Stomach smooth muscle (tissue), 2 donors: ENCODE results near the gene MED13L.

Source experiments
- H3K27ac ChIP-seq: one replicate; pipeline ENCODE4 v1.7.0; 2013; ENCODE audit warnings: mild to moderate bottlenecking, low read length, inconsistent platforms
- H3K27me3 ChIP-seq, 2 donors: one replicate each; pipeline ENCODE4 v1.7.0; 2013; ENCODE audit warnings: low read length in 2 of 2; ENCODE audit not compliant: insufficient read depth in 2 of 2, control insufficient read depth in 1 of 2
- H3K36me3 ChIP-seq, 2 donors: one replicate each; pipeline ENCODE4 v1.7.0; 2013; ENCODE audit warnings: low read length in 2 of 2; ENCODE audit not compliant: control insufficient read depth in 2 of 2, insufficient read depth in 2 of 2
- H3K4me1 ChIP-seq: one replicate; pipeline ENCODE4 v1.7.0; 2013; ENCODE audit warnings: low read length; ENCODE audit not compliant: control insufficient read depth, insufficient read depth
- H3K4me3 ChIP-seq, 2 donors: one replicate each; pipeline ENCODE4 v1.7.0; 2013; ENCODE audit warnings: low read length in 2 of 2
- H3K9ac ChIP-seq, 2 donors: one replicate each; pipeline ENCODE4 v1.7.0; 2013; ENCODE audit warnings: low read length in 2 of 2, mild to moderate bottlenecking in 1 of 2
- H3K9me3 ChIP-seq, 2 donors: one replicate each; pipeline ENCODE4 v1.7.0; 2013; ENCODE audit warnings: low read length in 2 of 2; ENCODE audit not compliant: control insufficient read depth in 2 of 2
- donor health status: healthy.
- donor health status: Pancreatic carcinoma.

MED13L gene

GRCh38 chr12:116092162-116092561 lies 185.3 kb downstream of the MED13L start:
- Histone ChIP-seq H3K36me3 (no peaks in the 10 kb centered on the region), H3K9me3 (no peaks in the 10 kb centered on the region), H3K27me3 (no peaks in the 10 kb centered on the region), H3K4me1 (no peaks in the 10 kb centered on the region), H3K9ac (no peak overlapping the region), H3K4me3 (no peak overlapping the region), H3K27ac (no peak overlapping the region)

- Histone ChIP-seq H3K9ac (no peak overlapping the region), H3K27ac (no peak overlapping the region), H3K36me3 (no peaks in the 10 kb centered on the region), H3K4me3 (no peak overlapping the region), H3K27me3 (no peaks in the 10 kb centered on the region), H3K4me1 (no peaks in the 10 kb centered on the region), H3K9me3 (no peaks in the 10 kb centered on the region)
These were observed 185.9 kb downstream of the MED13L start for GRCh38 chr12:116091579-116091978.

- Histone ChIP-seq H3K4me3 (no peak overlapping the region), H3K4me1 (no peaks in the 10 kb centered on the region), H3K9ac (no peak overlapping the region), H3K9me3 (no peaks in the 10 kb centered on the region), H3K27ac (no peak overlapping the region), H3K27me3 (no peaks in the 10 kb centered on the region), H3K36me3 (no peaks in the 10 kb centered on the region)
These were observed 187.0 kb downstream of the MED13L start for GRCh38 chr12:116090516-116090915.

GRCh38 chr12:116089080-116089479 lies 188.4 kb downstream of the MED13L start:
- Histone ChIP-seq H3K9ac (no peak overlapping the region), H3K27ac (no peak overlapping the region), H3K9me3 (no peaks in the 10 kb centered on the region), H3K36me3 (no peaks in the 10 kb centered on the region), H3K4me1 (no peaks in the 10 kb centered on the region), H3K27me3 (no peaks in the 10 kb centered on the region), H3K4me3 (no peak overlapping the region)

- Histone ChIP-seq H3K27ac (no peak overlapping the region), H3K27me3 (no peaks in the 10 kb centered on the region), H3K9me3 (no peaks in the 10 kb centered on the region), H3K4me1 (no peaks in the 10 kb centered on the region), H3K36me3 (no peaks in the 10 kb centered on the region), H3K9ac (no peak overlapping the region), H3K4me3 (no peak overlapping the region)
These were observed 189.5 kb downstream of the MED13L start for GRCh38 chr12:116087962-116088361.

GRCh38 chr12:116087399-116087798 lies 190.1 kb downstream of the MED13L start:
- Histone ChIP-seq H3K9me3 (no peaks in the 10 kb centered on the region), H3K36me3 (no peaks in the 10 kb centered on the region), H3K9ac (no peak overlapping the region), H3K27ac (no peak overlapping the region), H3K27me3 (no peaks in the 10 kb centered on the region), H3K4me3 (no peak overlapping the region), H3K4me1 (no peaks in the 10 kb centered on the region)

GRCh38 chr12:116080415-116080814 lies 197.1 kb downstream of the MED13L start:
- Histone ChIP-seq H3K27me3 (no peaks in the 10 kb centered on the region), H3K9ac (no peak overlapping the region), H3K9me3 (no peaks in the 10 kb centered on the region), H3K36me3 (no peaks in the 10 kb centered on the region), H3K4me3 (no peak overlapping the region), H3K4me1 (no peaks in the 10 kb centered on the region), H3K27ac (no peak overlapping the region)

- Histone ChIP-seq H3K27me3 (no peaks in the 10 kb centered on the region), H3K36me3 (no peaks in the 10 kb centered on the region), H3K27ac (no peak overlapping the region), H3K9ac (no peak overlapping the region), H3K4me3 (no peak overlapping the region), H3K4me1 (no peaks in the 10 kb centered on the region), H3K9me3 (no peaks in the 10 kb centered on the region)
These were observed 199.1 kb downstream of the MED13L start for GRCh38 chr12:116078396-116078795.

GRCh38 chr12:116077431-116077830 lies 200.1 kb downstream of the MED13L start:
- Histone ChIP-seq H3K4me1 (no peaks in the 10 kb centered on the region), H3K27ac (no peak overlapping the region), H3K4me3 (no peak overlapping the region), H3K9ac (no peak overlapping the region), H3K36me3 (no peaks in the 10 kb centered on the region), H3K9me3 (no peaks in the 10 kb centered on the region), H3K27me3 (no peaks in the 10 kb centered on the region)

- Histone ChIP-seq H3K4me1 (no peaks in the 10 kb centered on the region), H3K36me3 (no peaks in the 10 kb centered on the region), H3K9me3 (no peaks in the 10 kb centered on the region), H3K27me3 (no peaks in the 10 kb centered on the region), H3K4me3 (no peak overlapping the region), H3K9ac (no peak overlapping the region), H3K27ac (no peak overlapping the region)
These were observed 201.1 kb downstream of the MED13L start for GRCh38 chr12:116076399-116076798.

- Histone ChIP-seq H3K9me3 (no peaks in the 10 kb centered on the region), H3K9ac (no peak overlapping the region), H3K4me1 (no peaks in the 10 kb centered on the region), H3K27me3 (no peaks in the 10 kb centered on the region), H3K27ac (no peak overlapping the region), H3K4me3 (no peak overlapping the region), H3K36me3 (no peaks in the 10 kb centered on the region)
These were observed 202.8 kb downstream of the MED13L start for GRCh38 chr12:116074686-116075085.
